Liver (tissue), 9 donors: ENCODE data around the gene PMM1. TPM values are rescaled to one million over a fixed set of nuclear protein-coding genes. Genes with fewer than 3 reads are reported as not detected.
"Not testable (repeated sequence)": the region's sequence is repeated elsewhere in the genome, so short reads cannot be mapped to it uniquely, and the experiment has no call there.

Experiments used
- DNase-seq: peaks from one replicate; pipeline ENCODE4 v3.0.0-alpha.2; 2017; ENCODE audit warnings: low spot score
- H3K27ac ChIP-seq, 2 donors: one replicate each; pipeline ENCODE4 v1.7.0; 2013; ENCODE audit warnings: inconsistent platforms in 2 of 2, low read length in 2 of 2, control low read depth in 1 of 2, low read depth in 1 of 2, mild to moderate bottlenecking in 1 of 2
- H3K27me3 ChIP-seq, 4 donors: one replicate each; pipeline versions ENCODE4 v1.6.1 to v1.7.0; 2013; ENCODE audit warnings: low read length in 3 of 4, inconsistent platforms in 1 of 4, mild to moderate bottlenecking in 1 of 4, moderate library complexity in 1 of 4; ENCODE audit not compliant: control insufficient read depth in 4 of 4, insufficient read depth in 4 of 4
- H3K36me3 ChIP-seq, 4 donors: one replicate each; pipeline versions ENCODE4 v1.6.1 to v1.7.0; 2013; ENCODE audit warnings: low read length in 3 of 4, mild to moderate bottlenecking in 3 of 4, low read depth in 1 of 4, moderate library complexity in 1 of 4; ENCODE audit not compliant: control insufficient read depth in 4 of 4, insufficient read depth in 3 of 4
- H3K4me1 ChIP-seq, 4 donors: one replicate each; pipeline versions ENCODE4 v1.6.1 to v1.7.0; 2013; ENCODE audit warnings: low read length in 3 of 4, mild to moderate bottlenecking in 3 of 4, moderate library complexity in 1 of 4; ENCODE audit not compliant: control insufficient read depth in 4 of 4, insufficient read depth in 4 of 4
- H3K4me3 ChIP-seq, 3 donors: one replicate each; pipeline versions ENCODE4 v1.6.1 to v1.7.0; 2013; ENCODE audit warnings: low read length in 3 of 3, control low read depth in 1 of 3, low read depth in 1 of 3, mild to moderate bottlenecking in 1 of 3
- H3K9ac ChIP-seq, 2 donors: one replicate each; pipeline ENCODE4 v1.7.0; 2013; ENCODE audit warnings: low read length in 2 of 2, mild to moderate bottlenecking in 2 of 2, moderate library complexity in 2 of 2, control low read depth in 1 of 2, low read depth in 1 of 2
- H3K9me3 ChIP-seq, 4 donors: one replicate each; pipeline versions ENCODE4 v1.6.1 to v1.7.0; 2013; ENCODE audit warnings: low read length in 3 of 4; ENCODE audit not compliant: control insufficient read depth in 4 of 4
- EGR1 ChIP-seq, 2 donors: IDR thresholded peaks; 2 replicates each; pipeline ENCODE4 v1.6.1; 2016 to 2018; ENCODE audit warnings: antibody characterized with exemption in 2 of 2, low read depth in 2 of 2
- FOXA2 ChIP-seq: IDR thresholded peaks from 2 replicates; pipeline ENCODE4 v1.6.1; 2016; ENCODE audit warnings: antibody characterized with exemption
- GABPA ChIP-seq, 2 donors: IDR thresholded peaks in 1 of 2; conservative IDR thresholded peaks in 1 of 2; 2 replicates each; pipeline ENCODE4 v1.6.1; 2016; ENCODE audit warnings: antibody characterized with exemption in 2 of 2, mild to moderate bottlenecking in 1 of 2, moderate library complexity in 1 of 2
- HNF4A ChIP-seq, 2 donors: conservative IDR thresholded peaks; 2 replicates each; pipeline ENCODE4 v1.6.1; 2016; ENCODE audit warnings: antibody characterized with exemption in 2 of 2, mild to moderate bottlenecking in 2 of 2
- HNF4G ChIP-seq: IDR thresholded peaks from 2 replicates; pipeline ENCODE4 v1.6.1; 2016; ENCODE audit warnings: antibody characterized with exemption
- JUND ChIP-seq, 2 donors: IDR thresholded peaks; 2 replicates each; pipeline ENCODE4 v1.6.1; 2016; ENCODE audit warnings: antibody characterized with exemption in 2 of 2
- NR2F2 ChIP-seq: IDR thresholded peaks from 2 replicates; pipeline ENCODE4 v1.6.1; 2016; ENCODE audit warnings: antibody characterized with exemption
- RAD21 ChIP-seq, 2 donors: IDR thresholded peaks; 2 replicates each; pipeline ENCODE4 v1.6.1; 2016; ENCODE audit warnings: antibody characterized with exemption in 2 of 2, mild to moderate bottlenecking in 2 of 2
- RXRA ChIP-seq, 2 donors: IDR thresholded peaks; 2 replicates each; pipeline ENCODE4 v1.6.1; 2017 to 2018; ENCODE audit warnings: antibody characterized with exemption in 2 of 2, mild to moderate bottlenecking in 1 of 2
- SP1 ChIP-seq: IDR thresholded peaks from 2 replicates; pipeline ENCODE4 v1.6.1; 2018; ENCODE audit warnings: antibody characterized with exemption, mild to moderate bottlenecking
- TAF1 ChIP-seq: conservative IDR thresholded peaks from 2 replicates; pipeline ENCODE4 v1.6.1; 2016; ENCODE audit warnings: antibody characterized with exemption, mild to moderate bottlenecking
- YY1 ChIP-seq: IDR thresholded peaks from 2 replicates; pipeline ENCODE4 v1.6.1; 2016; ENCODE audit warnings: antibody characterized with exemption, mild to moderate bottlenecking
- WGBS: extraction: QIAGEN DNeasy Blood & Tissue Kit; methylation state at CpG from one replicate; pipeline ENCODE4 v1.1.7; 2013; 5-methylcytosine and 5-hydroxymethylcytosine counted together
- polyA plus RNA-seq, 2 donors: library from polyadenylated mRNA; stranded (reverse) in 1 of 2; unstranded in 1 of 2; fragments of 200-250 nt in 1 of 2; fragments of >200 nt in 1 of 2; fragmentation: Nextera tagmentation in 1 of 2; extraction: Ambion mirVana in 1 of 2; gene quantifications; one replicate each; pipeline versions ENCODE4 v1.2.1 to v1.2.3, GENCODE V29; 2013 to 2015
- total RNA-seq, 2 donors: library from RNA; depleted of rRNA; stranded (reverse); fragments of >200 nt; gene quantifications; one replicate each; pipeline ENCODE4 v1.2.3, GENCODE V29; 2014
- TF ChIP-seq, protein P1 (sequence below): IDR thresholded peaks from 2 replicates; pipeline ENCODE4 v1.6.1; 2016; ENCODE audit warnings: antibody characterized with exemption
- TF ChIP-seq, protein P2 (sequence below): IDR thresholded peaks from 2 replicates; pipeline ENCODE4 v1.6.1; 2016; ENCODE audit warnings: antibody characterized with exemption
- TF ChIP-seq, protein P3 (sequence below): IDR thresholded peaks from 2 replicates; pipeline ENCODE4 v1.6.1; 2016; ENCODE audit warnings: antibody characterized with exemption, mild to moderate bottlenecking
- TF ChIP-seq, protein P4 (sequence below): IDR thresholded peaks from 2 replicates; pipeline ENCODE4 v1.6.1; 2016; ENCODE audit warnings: antibody characterized with exemption
- TF ChIP-seq, protein P5 (sequence below): fragments of 150-350 bp; IDR thresholded peaks from 2 replicates; pipeline ENCODE4 v1.5.1; 2017; ENCODE audit warnings: improper control_type of control experiment, low read depth, low read length; ENCODE audit not compliant: missing input control
- donor health status: healthy.
- donor health status: healthy.
- donor health status: healthy.
- donor health status: healthy.
- donor health status: healthy.

The PMM1 gene
- total and polyA plus RNA-seq, 4 donors = 24.9 to 50.2 (median 32.6) TPM

DNA sequence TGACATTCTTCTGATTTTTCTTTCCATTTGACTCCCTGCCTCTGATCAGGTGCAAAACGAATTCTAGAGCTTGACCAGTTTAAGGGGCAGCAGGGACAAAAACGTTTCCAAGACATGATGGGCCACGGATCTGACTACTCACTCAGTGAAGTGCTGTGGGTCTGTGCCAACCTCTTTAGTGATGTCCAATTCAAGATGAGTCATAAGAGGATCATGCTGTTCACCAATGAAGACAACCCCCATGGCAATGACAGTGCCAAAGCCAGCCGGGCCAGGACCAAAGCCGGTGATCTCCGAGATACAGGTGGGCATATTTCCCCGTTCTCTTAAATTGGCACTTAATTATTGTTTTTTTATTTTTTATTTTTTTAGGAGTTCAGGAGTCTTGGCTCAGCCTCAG is 46.8 kb upstream of the PMM1 start:
- DNase-seq = no peak

DNA sequence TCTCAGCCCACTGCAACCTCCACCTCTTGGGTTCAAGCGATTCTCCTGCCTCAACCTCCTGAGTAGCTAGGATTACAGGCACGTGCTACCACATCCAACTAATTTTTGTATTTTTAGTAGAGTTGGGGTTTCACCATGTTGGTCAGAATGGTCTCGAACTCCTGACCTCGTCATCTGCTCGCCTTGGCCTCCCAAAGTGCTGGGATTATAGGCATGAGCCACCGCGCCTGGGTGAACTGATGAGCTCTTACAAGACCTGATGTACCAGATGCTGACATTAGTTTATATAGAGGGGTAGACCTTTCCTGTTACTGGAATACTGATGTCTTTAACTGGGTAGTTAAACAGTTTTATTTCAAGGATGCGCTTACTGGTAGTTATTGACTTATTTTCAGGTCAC is 45.0 kb upstream of the PMM1 start:
- H3K27ac ChIP-seq = not testable (repeated sequence)
- H3K36me3 ChIP-seq = peaks cover 10 to 52% (median 42%) of the 10 kb centered on the region in 4 donors
- 96% methylated on average over 8 of the region's 8 CpGs for WGBS

More for the DNA sequence above, 46.8 kb upstream of the PMM1 start:
- no peak overlapping the region for H3K27ac ChIP-seq
- peaks cover 0 to 4% (median 0%) of the 10 kb centered on the region in 4 donors for H3K4me1 ChIP-seq
- 87% methylated on average over 7 of the region's 7 CpGs for WGBS
- H3K4me3 ChIP-seq = no peak overlapping the region
- H3K27me3 ChIP-seq = no peaks in the 10 kb centered on the region
- no peak for TF ChIP-seq TAF1
- TF ChIP-seq, protein P1, sequence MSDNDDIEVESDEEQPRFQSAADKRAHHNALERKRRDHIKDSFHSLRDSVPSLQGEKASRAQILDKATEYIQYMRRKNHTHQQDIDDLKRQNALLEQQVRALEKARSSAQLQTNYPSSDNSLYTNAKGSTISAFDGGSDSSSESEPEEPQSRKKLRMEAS = no peak
- TF ChIP-seq JUND (IDR thresholded peaks at IDR 0.05) = no peak
- no peak for TF ChIP-seq YY1
- TF ChIP-seq, protein P2, sequence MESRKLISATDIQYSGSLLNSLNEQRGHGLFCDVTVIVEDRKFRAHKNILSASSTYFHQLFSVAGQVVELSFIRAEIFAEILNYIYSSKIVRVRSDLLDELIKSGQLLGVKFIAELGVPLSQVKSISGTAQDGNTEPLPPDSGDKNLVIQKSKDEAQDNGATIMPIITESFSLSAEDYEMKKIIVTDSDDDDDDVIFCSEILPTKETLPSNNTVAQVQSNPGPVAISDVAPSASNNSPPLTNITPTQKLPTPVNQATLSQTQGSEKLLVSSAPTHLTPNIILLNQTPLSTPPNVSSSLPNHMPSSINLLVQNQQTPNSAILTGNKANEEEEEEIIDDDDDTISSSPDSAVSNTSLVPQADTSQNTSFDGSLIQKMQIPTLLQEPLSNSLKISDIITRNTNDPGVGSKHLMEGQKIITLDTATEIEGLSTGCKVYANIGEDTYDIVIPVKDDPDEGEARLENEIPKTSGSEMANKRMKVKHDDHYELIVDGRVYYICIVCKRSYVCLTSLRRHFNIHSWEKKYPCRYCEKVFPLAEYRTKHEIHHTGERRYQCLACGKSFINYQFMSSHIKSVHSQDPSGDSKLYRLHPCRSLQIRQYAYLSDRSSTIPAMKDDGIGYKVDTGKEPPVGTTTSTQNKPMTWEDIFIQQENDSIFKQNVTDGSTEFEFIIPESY = no peak
- no peak for TF ChIP-seq RXRA (IDR thresholded peaks at IDR 0.05)
- no peak for TF ChIP-seq FOXA2
- TF ChIP-seq, protein P3, sequence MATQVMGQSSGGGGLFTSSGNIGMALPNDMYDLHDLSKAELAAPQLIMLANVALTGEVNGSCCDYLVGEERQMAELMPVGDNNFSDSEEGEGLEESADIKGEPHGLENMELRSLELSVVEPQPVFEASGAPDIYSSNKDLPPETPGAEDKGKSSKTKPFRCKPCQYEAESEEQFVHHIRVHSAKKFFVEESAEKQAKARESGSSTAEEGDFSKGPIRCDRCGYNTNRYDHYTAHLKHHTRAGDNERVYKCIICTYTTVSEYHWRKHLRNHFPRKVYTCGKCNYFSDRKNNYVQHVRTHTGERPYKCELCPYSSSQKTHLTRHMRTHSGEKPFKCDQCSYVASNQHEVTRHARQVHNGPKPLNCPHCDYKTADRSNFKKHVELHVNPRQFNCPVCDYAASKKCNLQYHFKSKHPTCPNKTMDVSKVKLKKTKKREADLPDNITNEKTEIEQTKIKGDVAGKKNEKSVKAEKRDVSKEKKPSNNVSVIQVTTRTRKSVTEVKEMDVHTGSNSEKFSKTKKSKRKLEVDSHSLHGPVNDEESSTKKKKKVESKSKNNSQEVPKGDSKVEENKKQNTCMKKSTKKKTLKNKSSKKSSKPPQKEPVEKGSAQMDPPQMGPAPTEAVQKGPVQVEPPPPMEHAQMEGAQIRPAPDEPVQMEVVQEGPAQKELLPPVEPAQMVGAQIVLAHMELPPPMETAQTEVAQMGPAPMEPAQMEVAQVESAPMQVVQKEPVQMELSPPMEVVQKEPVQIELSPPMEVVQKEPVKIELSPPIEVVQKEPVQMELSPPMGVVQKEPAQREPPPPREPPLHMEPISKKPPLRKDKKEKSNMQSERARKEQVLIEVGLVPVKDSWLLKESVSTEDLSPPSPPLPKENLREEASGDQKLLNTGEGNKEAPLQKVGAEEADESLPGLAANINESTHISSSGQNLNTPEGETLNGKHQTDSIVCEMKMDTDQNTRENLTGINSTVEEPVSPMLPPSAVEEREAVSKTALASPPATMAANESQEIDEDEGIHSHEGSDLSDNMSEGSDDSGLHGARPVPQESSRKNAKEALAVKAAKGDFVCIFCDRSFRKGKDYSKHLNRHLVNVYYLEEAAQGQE = no peak
- TF ChIP-seq SP1 = no peak
- TF ChIP-seq, protein P4, sequence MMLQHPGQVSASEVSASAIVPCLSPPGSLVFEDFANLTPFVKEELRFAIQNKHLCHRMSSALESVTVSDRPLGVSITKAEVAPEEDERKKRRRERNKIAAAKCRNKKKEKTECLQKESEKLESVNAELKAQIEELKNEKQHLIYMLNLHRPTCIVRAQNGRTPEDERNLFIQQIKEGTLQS = no peak
- no peak for TF ChIP-seq HNF4G
- TF ChIP-seq GABPA (IDR thresholded peaks at IDR 0.05 in 1 of 2, conservative IDR thresholded peaks at IDR 0.05 in 1 of 2) = no peak
- no peak for TF ChIP-seq HNF4A (conservative IDR thresholded peaks at IDR 0.05)
- TF ChIP-seq RAD21 (IDR thresholded peaks at IDR 0.05) = no peak
- no peak for TF ChIP-seq NR2F2
- no peak for TF ChIP-seq EGR1 (IDR thresholded peaks at IDR 0.05; ENCODE audit: low read depth in 2 of 2)
- TF ChIP-seq, protein P5, sequence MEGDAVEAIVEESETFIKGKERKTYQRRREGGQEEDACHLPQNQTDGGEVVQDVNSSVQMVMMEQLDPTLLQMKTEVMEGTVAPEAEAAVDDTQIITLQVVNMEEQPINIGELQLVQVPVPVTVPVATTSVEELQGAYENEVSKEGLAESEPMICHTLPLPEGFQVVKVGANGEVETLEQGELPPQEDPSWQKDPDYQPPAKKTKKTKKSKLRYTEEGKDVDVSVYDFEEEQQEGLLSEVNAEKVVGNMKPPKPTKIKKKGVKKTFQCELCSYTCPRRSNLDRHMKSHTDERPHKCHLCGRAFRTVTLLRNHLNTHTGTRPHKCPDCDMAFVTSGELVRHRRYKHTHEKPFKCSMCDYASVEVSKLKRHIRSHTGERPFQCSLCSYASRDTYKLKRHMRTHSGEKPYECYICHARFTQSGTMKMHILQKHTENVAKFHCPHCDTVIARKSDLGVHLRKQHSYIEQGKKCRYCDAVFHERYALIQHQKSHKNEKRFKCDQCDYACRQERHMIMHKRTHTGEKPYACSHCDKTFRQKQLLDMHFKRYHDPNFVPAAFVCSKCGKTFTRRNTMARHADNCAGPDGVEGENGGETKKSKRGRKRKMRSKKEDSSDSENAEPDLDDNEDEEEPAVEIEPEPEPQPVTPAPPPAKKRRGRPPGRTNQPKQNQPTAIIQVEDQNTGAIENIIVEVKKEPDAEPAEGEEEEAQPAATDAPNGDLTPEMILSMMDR = no peak
- H3K9ac ChIP-seq = no peak overlapping the region
- peaks cover 10 to 60% (median 48%) of the 10 kb centered on the region in 4 donors for H3K36me3 ChIP-seq
- no peaks in the 10 kb centered on the region for H3K9me3 ChIP-seq

DNA sequence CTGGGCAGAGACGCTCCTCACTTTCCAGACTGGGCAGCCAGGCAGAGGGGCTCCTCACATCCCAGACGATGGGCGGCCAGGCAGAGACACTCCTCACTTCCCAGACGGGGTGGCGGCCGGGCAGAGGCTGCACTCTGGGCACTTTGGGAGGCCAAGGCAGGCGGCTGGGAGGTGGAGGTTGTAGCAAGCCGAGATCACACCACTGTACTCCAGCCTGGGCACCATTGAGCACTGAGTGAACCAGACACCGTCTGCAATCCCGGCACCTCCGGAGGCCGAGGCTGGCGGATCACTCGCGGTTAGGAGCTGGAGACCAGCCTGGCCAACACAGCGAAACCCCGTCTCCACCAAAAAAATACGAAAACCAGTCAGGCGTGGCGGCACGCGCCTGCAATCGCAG is 42.0 kb upstream of the PMM1 start:
- not testable (repeated sequence) for H3K9ac ChIP-seq, H3K27me3 ChIP-seq, H3K4me1 ChIP-seq, DNase-seq, H3K27ac ChIP-seq, H3K4me3 ChIP-seq, H3K9me3 ChIP-seq
- 95% methylated on average over 12 of the region's 23 CpGs for WGBS
- peaks cover 21 to 53% (median 41%) of the 10 kb centered on the region in 4 donors for H3K36me3 ChIP-seq

More for the DNA sequence above, 45.0 kb upstream of the PMM1 start:
- not testable (repeated sequence) for H3K4me1 ChIP-seq, H3K4me3 ChIP-seq, H3K9ac ChIP-seq, DNase-seq, H3K9me3 ChIP-seq, H3K27me3 ChIP-seq

DNA sequence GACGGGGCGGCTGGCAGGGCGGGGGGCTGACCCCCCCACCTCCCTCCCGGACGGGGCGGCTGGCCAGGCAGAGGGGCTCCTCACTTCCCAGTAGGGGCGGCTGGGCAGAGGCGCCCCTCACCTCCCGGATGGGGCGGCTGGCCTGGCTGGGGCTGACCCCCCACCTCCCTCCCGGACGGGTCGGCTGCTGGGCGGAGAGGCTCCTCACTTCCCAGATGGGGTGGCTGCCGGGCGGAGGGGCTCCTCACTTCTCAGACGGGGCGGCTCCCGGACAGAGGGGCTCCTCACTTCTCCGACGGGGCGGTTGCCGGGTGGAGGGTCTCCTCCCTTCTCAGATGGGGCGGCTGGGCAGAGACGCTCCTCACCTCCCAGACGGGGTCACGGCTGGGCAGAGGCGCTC is 41.5 kb upstream of the PMM1 start:
- H3K27ac ChIP-seq, H3K4me1 ChIP-seq, H3K9me3 ChIP-seq, H3K9ac ChIP-seq, DNase-seq, H3K27me3 ChIP-seq, H3K4me3 ChIP-seq: not testable (repeated sequence)
- WGBS = 96% methylated on average over 24 of the region's 28 CpGs
- peaks cover 22 to 48% (median 39%) of the 10 kb centered on the region in 4 donors for H3K36me3 ChIP-seq
